KOPT-K1 (cell line): ENCODE measurements around the gene SIN3A.
"Not testable (repeated sequence)": the region's sequence is repeated elsewhere in the genome, so short reads cannot be mapped to it uniquely, and the experiment has no call there.

Experiments
- H3K27ac ChIP-seq: fragments of 200-600 bp; sonication (generic); 2 replicates; pipeline ENCODE4 v1.5.1; 2016; ENCODE audit warnings: antibody characterized with exemption, mild to moderate bottlenecking, low read depth, low read length; ENCODE audit not compliant: poor library complexity, severe bottlenecking
- H3K36me3 ChIP-seq: fragments of 200-600 bp; sonication (generic); 2 replicates; pipeline ENCODE4 v1.5.1; 2017; ENCODE audit warnings: antibody characterized with exemption, mild to moderate bottlenecking, low read length, moderate library complexity; ENCODE audit not compliant: insufficient read depth
- H3K9me3 ChIP-seq: fragments of 200-600 bp; sonication (generic); 2 replicates; pipeline ENCODE4 v1.5.1; 2017; ENCODE audit warnings: antibody characterized with exemption, low read length, mild to moderate bottlenecking; ENCODE audit not compliant: insufficient read depth, poor library complexity, severe bottlenecking

SIN3A gene

DNA sequence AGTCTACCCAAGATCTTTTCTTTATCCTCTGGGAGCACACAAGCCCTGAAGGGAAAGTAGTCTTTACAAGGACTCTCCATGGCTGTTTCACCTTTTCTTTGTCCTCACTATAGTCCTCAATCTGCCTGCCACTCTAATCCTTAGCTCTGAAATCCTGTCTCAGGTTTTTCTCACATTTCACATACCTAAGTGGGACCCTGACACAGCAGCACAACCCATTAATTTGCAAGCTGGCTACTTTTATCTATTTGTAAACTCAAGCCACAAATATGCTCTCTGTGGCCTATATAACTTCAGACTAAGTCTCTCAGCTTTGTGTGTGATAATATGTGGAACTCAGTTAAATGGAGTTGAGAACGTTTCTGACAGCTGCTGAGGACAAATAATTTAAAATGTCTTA, 19.8 kb downstream of the SIN3A start:
- H3K36me3 ChIP-seq = peaks cover 57% of the 10 kb centered on the region
- H3K9me3 ChIP-seq = no peaks in the 10 kb centered on the region
- no peak overlapping the region for H3K27ac ChIP-seq

DNA sequence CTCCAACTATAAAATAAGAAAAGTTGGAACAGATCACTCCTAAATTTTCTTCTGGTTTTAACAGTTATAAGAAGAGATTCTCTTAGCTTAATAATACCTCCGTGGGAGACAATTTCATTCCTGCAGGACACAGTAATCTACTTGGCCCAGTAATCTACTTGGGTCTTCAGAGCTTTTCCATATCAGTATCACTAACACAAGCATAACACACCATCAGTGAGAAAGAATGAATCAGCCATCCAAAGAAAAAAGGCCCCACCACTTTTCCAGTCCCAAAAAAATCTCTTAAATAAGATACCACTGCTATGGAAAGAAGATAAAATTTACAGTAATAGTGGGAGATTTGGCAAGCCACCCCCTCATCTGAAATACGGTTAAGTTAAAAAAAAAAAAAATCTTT, 20.2 kb downstream of the SIN3A start:
- no peak overlapping the region for H3K27ac ChIP-seq
- H3K9me3 ChIP-seq = no peaks in the 10 kb centered on the region
- peaks cover 57% of the 10 kb centered on the region for H3K36me3 ChIP-seq

- peaks cover 57% of the 10 kb centered on the region for H3K36me3 ChIP-seq
- no peak overlapping the region for H3K27ac ChIP-seq
- no peaks in the 10 kb centered on the region for H3K9me3 ChIP-seq
Observed at GRCh38 chr15:75430259-75430658, 21.2 kb downstream of the SIN3A start.

DNA sequence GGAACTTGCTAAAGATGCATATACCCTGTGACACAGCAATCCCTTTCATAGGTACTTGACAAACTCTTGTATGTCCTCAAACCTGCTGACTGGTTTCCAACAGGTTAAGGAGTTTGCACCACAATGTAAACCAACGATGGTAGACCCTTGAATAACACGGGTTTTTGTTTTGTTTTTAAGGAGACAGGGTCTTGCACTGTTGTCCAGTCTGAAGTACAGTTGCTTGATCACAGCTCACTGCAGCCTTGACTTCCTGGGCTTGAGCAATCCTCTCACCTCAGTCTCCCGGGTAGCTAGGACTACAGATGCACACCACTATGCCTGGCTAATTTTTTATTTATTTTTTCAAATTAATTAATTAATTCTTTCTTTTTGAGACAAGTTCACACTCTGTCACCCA, 23.3 kb downstream of the SIN3A start:
- Histone ChIP-seq H3K36me3 (peaks cover 61% of the 10 kb centered on the region), H3K27ac (no peak overlapping the region)

DNA sequence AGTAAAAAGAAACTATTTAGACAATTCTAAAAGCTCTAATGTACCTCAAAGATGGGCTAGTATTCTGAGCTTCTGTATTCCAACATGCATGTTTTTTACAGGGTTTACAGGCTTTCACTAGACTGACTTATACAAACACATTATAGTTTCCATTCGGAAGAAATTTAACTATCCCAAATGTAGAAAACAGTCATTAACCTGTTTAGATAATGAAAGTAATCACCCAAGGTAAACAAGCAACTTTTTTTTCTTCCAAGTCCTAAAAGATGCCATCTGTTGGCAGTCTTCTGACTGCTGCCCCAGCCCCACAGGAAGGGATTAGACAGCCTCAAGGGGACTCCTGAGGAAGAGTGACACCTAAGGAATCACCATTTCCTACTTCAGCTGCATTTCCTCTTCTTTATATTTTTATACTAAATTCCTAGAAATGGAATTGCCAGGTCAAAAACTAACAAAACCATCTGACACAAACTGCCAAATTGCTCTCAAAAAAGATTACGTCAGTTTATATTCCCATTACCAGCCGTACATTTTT, 25.5 kb downstream of the SIN3A start:
- Histone ChIP-seq H3K27ac (no peak overlapping the region), H3K9me3 (no peaks in the 10 kb centered on the region), H3K36me3 (peaks cover 82% of the 10 kb centered on the region)

More for the DNA sequence above, 23.3 kb downstream of the SIN3A start:
- no peaks in the 10 kb centered on the region for H3K9me3 ChIP-seq

GRCh38 chr15:75422554-75422953, 28.9 kb downstream of the SIN3A start:
- Histone ChIP-seq H3K36me3 (peaks cover 89% of the 10 kb centered on the region), H3K27ac (no peak overlapping the region), H3K9me3 (no peaks in the 10 kb centered on the region)

GRCh38 chr15:75420698-75421097, 30.8 kb downstream of the SIN3A start:
- H3K9me3 ChIP-seq = no peaks in the 10 kb centered on the region
- peaks cover 79% of the 10 kb centered on the region for H3K36me3 ChIP-seq
- no peak overlapping the region for H3K27ac ChIP-seq

GRCh38 chr15:75416584-75416983, 34.9 kb downstream of the SIN3A start:
- Histone ChIP-seq H3K9me3 (no peaks in the 10 kb centered on the region), H3K27ac (no peak overlapping the region), H3K36me3 (peaks cover 83% of the 10 kb centered on the region)

GRCh38 chr15:75410196-75410595, 41.3 kb downstream of the SIN3A start:
- no peaks in the 10 kb centered on the region for H3K9me3 ChIP-seq
- peaks cover 98% of the 10 kb centered on the region for H3K36me3 ChIP-seq
- no peak overlapping the region for H3K27ac ChIP-seq

- H3K36me3 ChIP-seq = peaks cover 100% of the 10 kb centered on the region
- H3K27ac ChIP-seq = no peak overlapping the region
Observed at GRCh38 chr15:75407083-75407482, 44.4 kb downstream of the SIN3A start.

GRCh38 chr15:75403892-75404291, 47.6 kb downstream of the SIN3A start:
- H3K9me3 ChIP-seq = no peaks in the 10 kb centered on the region
- peaks cover 100% of the 10 kb centered on the region for H3K36me3 ChIP-seq
- H3K27ac ChIP-seq = no peak overlapping the region

More at GRCh38 chr15:75407083-75407482, 44.4 kb downstream of the SIN3A start:
- no peaks in the 10 kb centered on the region for H3K9me3 ChIP-seq

GRCh38 chr15:75397494-75397893, 54.0 kb downstream of the SIN3A start:
- Histone ChIP-seq H3K9me3 (no peaks in the 10 kb centered on the region), H3K27ac (no peak overlapping the region)

DNA sequence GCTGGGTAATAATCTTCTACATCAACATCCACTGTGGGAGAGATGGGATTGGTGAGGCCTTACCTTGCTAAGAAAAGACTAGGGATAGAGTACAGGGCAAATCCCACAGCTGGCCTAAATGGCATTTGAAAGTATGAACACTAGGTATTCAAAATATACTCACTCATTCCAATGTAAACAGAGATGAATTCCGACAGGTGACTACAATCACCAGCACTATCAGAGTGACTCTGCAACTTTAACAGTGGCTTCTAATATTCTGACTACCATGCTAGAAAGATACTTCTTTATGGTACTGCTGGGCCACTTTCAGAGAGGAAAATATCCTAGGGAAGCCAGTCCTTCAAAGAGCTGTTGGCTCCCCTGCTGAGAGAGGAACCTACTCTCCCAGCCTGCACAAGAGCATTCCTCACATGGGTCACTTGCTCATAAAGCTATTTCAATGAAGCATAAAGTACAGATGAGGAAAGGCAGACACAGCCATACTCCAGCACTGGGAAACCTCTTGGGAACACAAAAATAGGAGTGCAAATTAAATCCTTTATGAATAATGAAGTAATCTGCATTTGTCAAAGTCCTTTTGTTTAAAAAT, 61.6 kb downstream of the SIN3A start:
- Histone ChIP-seq H3K27ac (no peak overlapping the region), H3K9me3 (no peaks in the 10 kb centered on the region), H3K36me3 (peaks cover 100% of the 10 kb centered on the region)

More at GRCh38 chr15:75397494-75397893, 54.0 kb downstream of the SIN3A start:
- peaks cover 100% of the 10 kb centered on the region for H3K36me3 ChIP-seq

DNA sequence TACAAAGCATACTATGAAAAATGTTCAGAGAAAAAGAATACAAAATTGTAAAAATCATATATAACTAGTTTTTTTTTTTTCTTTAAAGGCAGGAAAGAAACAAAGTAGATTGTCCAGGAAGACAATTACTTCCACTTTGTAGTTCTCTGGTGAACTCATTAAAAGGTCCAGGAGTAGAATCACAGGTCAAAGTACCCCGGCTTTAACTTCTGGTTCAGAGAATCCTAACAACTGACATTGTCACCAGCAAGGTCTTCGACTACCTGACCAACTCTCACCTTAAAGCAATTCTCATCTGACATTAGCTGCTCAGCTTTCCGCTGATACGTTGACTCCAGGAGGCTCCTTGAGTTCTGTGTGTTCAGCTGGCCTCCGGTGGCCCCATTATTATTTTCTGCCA, 67.5 kb downstream of the SIN3A start:
- H3K9me3 ChIP-seq, H3K27ac ChIP-seq: not testable (repeated sequence)
- H3K36me3 ChIP-seq = peaks cover 96% of the 10 kb centered on the region

DNA sequence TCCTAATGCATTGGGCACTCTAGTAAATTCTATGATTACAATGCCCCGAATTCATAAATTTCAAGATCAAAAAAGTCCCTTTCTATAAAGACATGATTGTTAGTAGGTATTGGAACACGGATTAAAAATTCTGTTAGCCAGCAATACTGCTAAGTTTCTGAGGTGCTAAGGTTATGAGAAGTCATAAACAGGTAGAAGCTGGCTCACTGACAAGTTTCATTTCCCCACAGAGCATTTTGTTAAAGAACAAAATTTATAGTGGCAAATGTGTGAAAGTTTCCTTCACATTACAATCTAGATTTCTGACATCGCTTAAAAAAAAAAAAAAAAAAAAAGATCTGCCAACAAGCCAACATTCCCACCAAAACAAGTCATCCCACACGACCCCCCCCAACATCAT, 70.7 kb downstream of the SIN3A start:
- no peak overlapping the region for H3K27ac ChIP-seq

More for the DNA sequence above, 70.7 kb downstream of the SIN3A start:
- Histone ChIP-seq H3K9me3 (no peaks in the 10 kb centered on the region), H3K36me3 (peaks cover 94% of the 10 kb centered on the region)
